ENCODE results near the gene SLC6A19.

The SLC6A19 gene

DNA sequence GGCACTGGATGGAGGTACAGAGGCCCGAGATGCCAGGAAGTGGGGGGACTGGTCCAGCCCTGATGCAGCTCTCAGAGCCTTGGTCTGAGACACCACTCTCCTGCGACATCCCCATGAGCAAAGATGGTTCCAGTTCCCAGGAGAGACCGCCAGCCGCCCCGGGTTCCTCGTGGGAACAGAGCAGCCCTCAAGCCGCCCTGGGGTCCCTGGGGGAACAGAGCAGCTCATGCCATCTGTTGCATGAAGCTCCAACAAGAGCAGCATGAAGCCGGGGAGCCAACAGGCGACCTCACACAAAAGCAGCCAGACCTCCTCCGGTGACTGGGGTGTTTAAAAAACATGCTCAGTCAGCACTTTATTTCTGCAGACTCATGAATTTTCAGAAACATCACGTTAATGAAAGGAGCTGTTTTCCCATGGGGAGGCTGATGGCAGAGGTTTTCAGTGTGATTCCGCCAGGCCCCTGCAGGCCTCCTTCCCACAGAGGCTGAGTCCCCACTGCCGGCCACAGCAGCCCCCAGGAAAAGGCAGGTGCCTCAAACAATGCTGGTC lies 30.0 kb downstream of the SLC6A19 start:
- TF ChIP-seq, protein P1, sequence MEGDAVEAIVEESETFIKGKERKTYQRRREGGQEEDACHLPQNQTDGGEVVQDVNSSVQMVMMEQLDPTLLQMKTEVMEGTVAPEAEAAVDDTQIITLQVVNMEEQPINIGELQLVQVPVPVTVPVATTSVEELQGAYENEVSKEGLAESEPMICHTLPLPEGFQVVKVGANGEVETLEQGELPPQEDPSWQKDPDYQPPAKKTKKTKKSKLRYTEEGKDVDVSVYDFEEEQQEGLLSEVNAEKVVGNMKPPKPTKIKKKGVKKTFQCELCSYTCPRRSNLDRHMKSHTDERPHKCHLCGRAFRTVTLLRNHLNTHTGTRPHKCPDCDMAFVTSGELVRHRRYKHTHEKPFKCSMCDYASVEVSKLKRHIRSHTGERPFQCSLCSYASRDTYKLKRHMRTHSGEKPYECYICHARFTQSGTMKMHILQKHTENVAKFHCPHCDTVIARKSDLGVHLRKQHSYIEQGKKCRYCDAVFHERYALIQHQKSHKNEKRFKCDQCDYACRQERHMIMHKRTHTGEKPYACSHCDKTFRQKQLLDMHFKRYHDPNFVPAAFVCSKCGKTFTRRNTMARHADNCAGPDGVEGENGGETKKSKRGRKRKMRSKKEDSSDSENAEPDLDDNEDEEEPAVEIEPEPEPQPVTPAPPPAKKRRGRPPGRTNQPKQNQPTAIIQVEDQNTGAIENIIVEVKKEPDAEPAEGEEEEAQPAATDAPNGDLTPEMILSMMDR (IDR thresholded peaks at IDR 0.05; ENCODE audit: low read depth, low read length): no peak
- Histone ChIP-seq H3K4me1 (no peaks in the 10 kb centered on the region), H3K4me3 (ENCODE audit: low read depth, low read length) (no peak overlapping the region), H3K9me3 (no peaks in the 10 kb centered on the region; the same call in 1 of the 2 replicates), H3K36me3 (no peaks in the 10 kb centered on the region), H3K27me3 (no peaks in the 10 kb centered on the region; the same call in 1 of the 2 replicates)
- DNase-seq: no peak

DNA sequence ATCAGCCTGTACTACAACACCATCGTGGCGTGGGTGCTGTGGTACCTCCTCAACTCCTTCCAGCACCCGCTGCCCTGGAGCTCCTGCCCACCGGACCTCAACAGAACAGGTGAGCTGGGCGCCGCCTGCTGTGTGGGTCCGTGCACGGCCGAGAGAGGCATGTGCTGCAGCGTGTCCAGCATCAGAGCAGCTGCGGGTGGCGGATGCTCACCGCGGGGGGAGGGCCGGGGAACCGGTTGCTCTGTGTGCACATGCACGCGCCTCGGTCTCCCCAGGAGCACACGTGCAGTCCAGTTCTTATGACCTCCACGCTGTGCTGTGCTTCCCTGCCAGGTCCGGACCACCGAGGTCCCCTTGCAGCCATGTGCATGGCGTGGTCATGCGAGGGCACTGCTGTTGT lies 31.4 kb downstream of the SLC6A19 start:
- TF ChIP-seq, protein P1 (IDR thresholded peaks at IDR 0.05; ENCODE audit: low read depth, low read length): no peak
- Histone ChIP-seq H3K9me3 (no peaks in the 10 kb centered on the region; the same call in 1 of the 2 replicates), H3K4me1 (no peaks in the 10 kb centered on the region), H3K36me3 (no peaks in the 10 kb centered on the region), H3K27me3 (no peaks in the 10 kb centered on the region; the same call in 1 of the 2 replicates), H3K4me3 (ENCODE audit: low read depth, low read length) (no peak overlapping the region)
- no peak for DNase-seq

DNA sequence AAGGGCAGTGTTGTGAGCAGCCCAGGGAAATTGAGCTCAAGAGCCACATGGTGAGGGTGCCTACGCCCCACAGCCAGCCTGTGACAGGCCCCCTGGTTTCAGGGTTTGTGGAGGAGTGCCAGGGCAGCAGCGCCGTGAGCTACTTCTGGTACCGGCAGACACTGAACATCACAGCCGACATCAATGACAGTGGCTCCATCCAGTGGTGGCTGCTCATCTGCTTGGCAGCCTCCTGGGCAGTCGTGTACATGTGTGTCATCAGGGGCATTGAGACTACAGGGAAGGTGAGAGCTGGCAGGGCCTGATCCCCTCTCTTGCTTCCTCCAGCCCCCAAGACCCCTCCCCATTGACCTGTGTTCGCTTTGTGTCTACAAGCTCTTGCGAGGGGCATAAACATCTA lies 34.0 kb downstream of the SLC6A19 start:
- H3K27me3 ChIP-seq: no peaks in the 10 kb centered on the region; the same call in 1 of the 2 replicates
- no peaks in the 10 kb centered on the region for H3K4me1 ChIP-seq

DNA sequence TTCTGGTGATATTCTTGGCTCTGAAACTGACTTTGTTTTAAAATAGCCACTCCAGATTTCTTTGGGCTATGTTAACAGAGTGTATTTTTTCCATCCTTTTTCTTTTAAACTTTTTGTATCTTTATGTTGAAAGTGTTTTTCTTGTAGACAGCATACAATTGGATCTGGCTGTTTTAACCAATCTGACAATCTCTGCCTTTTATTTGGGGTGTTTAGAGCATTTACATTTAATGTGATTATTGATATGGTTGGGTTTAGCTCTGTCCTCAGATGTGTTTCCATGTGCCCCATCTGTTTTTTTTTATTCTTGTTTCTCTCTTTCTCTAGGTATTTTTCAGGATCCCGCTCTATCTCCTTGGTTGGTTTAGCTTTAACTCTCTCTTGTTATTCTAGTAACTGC lies 34.4 kb downstream of the SLC6A19 start:
- TF ChIP-seq, protein P1 (IDR thresholded peaks at IDR 0.05; ENCODE audit: low read depth, low read length): no peak
- no peaks in the 10 kb centered on the region for H3K4me1 ChIP-seq
- no peak overlapping the region for H3K4me3 ChIP-seq (ENCODE audit: low read depth, low read length)
- H3K27me3 ChIP-seq: no peaks in the 10 kb centered on the region; the same call in 1 of the 2 replicates
- no peaks in the 10 kb centered on the region for H3K36me3 ChIP-seq
- H3K9me3 ChIP-seq: no peaks in the 10 kb centered on the region; the same call in 1 of the 2 replicates
- DNase-seq: no peak

More for the DNA sequence above, 34.0 kb downstream of the SLC6A19 start:
- peak; percentile 56 for DNase-seq
- TF ChIP-seq, protein P1 (IDR thresholded peaks at IDR 0.05; ENCODE audit: low read depth, low read length): peak; percentile 61
- Histone ChIP-seq H3K4me3 (ENCODE audit: low read depth, low read length) (no peak overlapping the region), H3K9me3 (no peaks in the 10 kb centered on the region; the same call in 1 of the 2 replicates), H3K36me3 (no peaks in the 10 kb centered on the region)

DNA sequence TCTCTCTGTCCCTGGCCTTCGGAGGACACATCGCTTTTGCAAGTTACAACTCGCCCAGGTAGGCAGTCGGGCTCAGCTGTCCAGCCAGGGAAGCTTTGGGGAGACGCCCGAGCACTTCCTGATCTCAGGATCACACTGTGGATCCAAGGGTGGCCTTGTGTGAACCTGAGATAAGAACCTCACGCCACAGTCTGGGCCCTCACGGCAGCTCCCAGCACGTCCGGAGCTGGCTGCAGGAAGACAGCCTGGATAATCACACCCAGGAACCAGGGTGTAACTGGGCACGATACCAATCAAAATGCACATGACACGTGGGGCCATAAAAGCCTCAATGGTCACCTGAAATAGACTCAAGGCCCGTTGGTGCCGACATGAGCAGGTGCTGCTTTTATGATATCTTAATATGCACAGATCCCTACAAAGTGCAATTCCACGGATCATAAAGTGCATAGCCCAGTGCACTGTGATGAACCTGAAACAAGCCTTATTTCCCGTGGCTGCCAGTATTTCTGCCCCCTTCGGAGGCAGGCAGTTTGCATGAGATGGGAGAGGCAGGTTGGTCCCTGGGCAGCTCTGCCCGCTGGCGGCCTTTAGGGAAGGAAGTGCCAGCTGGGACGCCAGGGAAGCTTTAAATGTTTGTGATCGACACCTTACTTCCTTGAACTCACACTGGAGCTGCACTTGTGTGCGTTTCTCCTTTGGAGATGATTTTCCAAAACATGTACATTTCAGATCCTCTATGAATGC lies 38.3 kb downstream of the SLC6A19 start:
- peaks cover 15% of the 10 kb centered on the region for H3K27me3 ChIP-seq

More for the DNA sequence above, 38.3 kb downstream of the SLC6A19 start:
- Histone ChIP-seq H3K4me3 (ENCODE audit: low read depth, low read length) (no peak overlapping the region), H3K36me3 (no peaks in the 10 kb centered on the region), H3K9me3 (no peaks in the 10 kb centered on the region; the same call in 1 of the 2 replicates), H3K4me1 (no peaks in the 10 kb centered on the region)
- no peak for DNase-seq
- TF ChIP-seq, protein P1 (IDR thresholded peaks at IDR 0.05; ENCODE audit: low read depth, low read length): no peak
